HG02884 (cell line): ENCODE data around the gene CENPT.
A peak's percentile ranks its signal among the peaks of the same experiment; 100 is the strongest.
"Not testable (repeated sequence)": the region's sequence is repeated elsewhere in the genome, so short reads cannot be mapped to it uniquely, and the experiment has no call there.

Experiments used
- ATAC-seq: cut with Tn5 transposase; IDR thresholded peaks from one replicate; pipeline ENCODE4 v1.9.1; 2021; ENCODE audit warnings: mild to moderate bottlenecking, moderate library complexity; ENCODE audit not compliant: unreplicated experiment

The CENPT gene

GRCh38 chr16:67848118-67848517, 625 bp upstream of the CENPT start:
- no peak for ATAC-seq

- peak; percentile 55 for ATAC-seq
These were observed 1.0 kb downstream of the CENPT start, which contains the start of gene NUTF2 for GRCh38 chr16:67846320-67847063. Gene NUTF2 (plus strand): TSS chr16:67846933. CDS start chr16:67865131, 18,198 bp downstream.

- ATAC-seq: no peak
These were observed 1.5 kb downstream of the CENPT start for GRCh38 chr16:67846063-67846319.

- ATAC-seq: no peak
These were observed 2.0 kb downstream of the CENPT start for GRCh38 chr16:67845291-67846062.

- ATAC-seq: no peak
These were observed 3.0 kb downstream of the CENPT start for GRCh38 chr16:67844497-67844896.

- no peak for ATAC-seq
These were observed 4.1 kb downstream of the CENPT start for GRCh38 chr16:67843343-67843765.

- peak; percentile 11 for ATAC-seq
These were observed 4.8 kb downstream of the CENPT start for GRCh38 chr16:67842509-67843342.

GRCh38 chr16:67841816-67842508, 5.5 kb downstream of the CENPT start, which contains the start of gene THAP11:
Gene THAP11 (plus strand): TSS chr16:67842320. CDS start chr16:67842555, 235 bp downstream.
- peak; percentile 39 for ATAC-seq

GRCh38 chr16:67841198-67841815, 6.2 kb downstream of the CENPT start:
- no peak for ATAC-seq

- no peak for ATAC-seq
These were observed 9.7 kb downstream of the CENPT start for GRCh38 chr16:67837811-67838210.

- ATAC-seq: not testable (repeated sequence)
These were observed 10.3 kb downstream of the CENPT start for GRCh38 chr16:67837190-67837589.

- ATAC-seq: no peak
These were observed 13.3 kb downstream of the CENPT start for GRCh38 chr16:67834242-67834614.

GRCh38 chr16:67833415-67834241, 13.9 kb downstream of the CENPT start:
- ATAC-seq: peak; percentile 96

- ATAC-seq: no peak
These were observed 14.5 kb downstream of the CENPT start for GRCh38 chr16:67833030-67833414.

GRCh38 chr16:67828651-67829050, 18.8 kb downstream of the CENPT start:
- no peak for ATAC-seq

- no peak for ATAC-seq
These were observed 21.6 kb downstream of the CENPT start for GRCh38 chr16:67825906-67826305.

GRCh38 chr16:67825119-67825518, 22.4 kb downstream of the CENPT start:
- ATAC-seq: no peak

GRCh38 chr16:67822511-67822910, 25.0 kb downstream of the CENPT start:
- no peak for ATAC-seq

- no peak for ATAC-seq
These were observed 26.8 kb downstream of the CENPT start for GRCh38 chr16:67820608-67821259.
